ENCODE results near the gene KRT79. TPM values are rescaled to one million over a fixed set of nuclear protein-coding genes. Genes with fewer than 3 reads are reported as not detected.
A peak's percentile ranks its signal among the peaks of the same experiment; 100 is the strongest.
"Not testable (repeated sequence)": the region's sequence is repeated elsewhere in the genome, so short reads cannot be mapped to it uniquely, and the experiment has no call there.

KRT79 gene
- not detected for polyA plus RNA-seq (2013, experiment 1 of 4)
- not detected for polyA plus RNA-seq (2013, experiment 2 of 4)
- polyA plus RNA-seq (2013, experiment 3 of 4): not detected
- polyA plus RNA-seq (2013, experiment 4 of 4): not detected

- no peak within 1 kb of the TSS for H3K4me3 ChIP-seq (ENCODE audit: insufficient read depth, low read depth, low read length)
- WGBS, 2 experiments: 92% methylated on average over 22 of the region's 22 CpGs
- peaks cover 5% of the 10 kb centered on the region for H3K4me1 ChIP-seq (ENCODE audit: control insufficient read depth, insufficient read depth, low read length)
- H3K27ac ChIP-seq (ENCODE audit: insufficient read depth, low read depth, low read length, poor library complexity, severe bottlenecking): no peak within 1 kb of the TSS
- H3K27me3 ChIP-seq (ENCODE audit: control insufficient read depth, insufficient read depth, low read length, poor library complexity, severe bottlenecking): no peaks in the 10 kb centered on the region
- no peaks in the 10 kb centered on the region for H3K9me3 ChIP-seq (ENCODE audit: control insufficient read depth, low read length)
- H3K36me3 ChIP-seq (ENCODE audit: control insufficient read depth, insufficient read depth, low read length): no peaks in the 10 kb centered on the region
Measured at GRCh38 chr12:52833922-52834726, at the start of gene KRT79. KRT79 (minus strand) TSS chr12:52834311; CDS start chr12:52834260, 51 bp downstream.

GRCh38 chr12:52880499-52880898 lies 46.4 kb upstream of the KRT79 start:
- H3K4me1 ChIP-seq (ENCODE audit: control insufficient read depth, insufficient read depth, low read length): peaks cover 11% of the 10 kb centered on the region
- not testable (repeated sequence) for H3K27ac ChIP-seq (ENCODE audit: insufficient read depth, low read depth, low read length, poor library complexity, severe bottlenecking); H3K36me3 ChIP-seq (ENCODE audit: control insufficient read depth, insufficient read depth, low read length); H3K27me3 ChIP-seq (ENCODE audit: control insufficient read depth, insufficient read depth, low read length, poor library complexity, severe bottlenecking); H3K4me3 ChIP-seq (ENCODE audit: insufficient read depth, low read depth, low read length); H3K9me3 ChIP-seq (ENCODE audit: control insufficient read depth, low read length)
- 80 to 82% methylated on average over 8 of the region's 8 CpGs for WGBS, 2 experiments

GRCh38 chr12:52879394-52880351 lies 45.6 kb upstream of the KRT79 start:
- WGBS, 2 experiments: 10% methylated on average over 38 of the region's 38 CpGs
- Histone ChIP-seq H3K36me3 (ENCODE audit: control insufficient read depth, insufficient read depth, low read length) (no peaks in the 10 kb centered on the region), H3K27me3 (ENCODE audit: control insufficient read depth, insufficient read depth, low read length, poor library complexity, severe bottlenecking) (peaks cover 12% of the 10 kb centered on the region), H3K4me1 (ENCODE audit: control insufficient read depth, insufficient read depth, low read length) (peaks cover 15% of the 10 kb centered on the region), H3K27ac (ENCODE audit: insufficient read depth, low read depth, low read length, poor library complexity, severe bottlenecking) (no peak overlapping the region), H3K4me3 (ENCODE audit: insufficient read depth, low read depth, low read length) (peak overlapping the region; percentile 14), H3K9me3 (ENCODE audit: control insufficient read depth, low read length) (no peaks in the 10 kb centered on the region)

DNA sequence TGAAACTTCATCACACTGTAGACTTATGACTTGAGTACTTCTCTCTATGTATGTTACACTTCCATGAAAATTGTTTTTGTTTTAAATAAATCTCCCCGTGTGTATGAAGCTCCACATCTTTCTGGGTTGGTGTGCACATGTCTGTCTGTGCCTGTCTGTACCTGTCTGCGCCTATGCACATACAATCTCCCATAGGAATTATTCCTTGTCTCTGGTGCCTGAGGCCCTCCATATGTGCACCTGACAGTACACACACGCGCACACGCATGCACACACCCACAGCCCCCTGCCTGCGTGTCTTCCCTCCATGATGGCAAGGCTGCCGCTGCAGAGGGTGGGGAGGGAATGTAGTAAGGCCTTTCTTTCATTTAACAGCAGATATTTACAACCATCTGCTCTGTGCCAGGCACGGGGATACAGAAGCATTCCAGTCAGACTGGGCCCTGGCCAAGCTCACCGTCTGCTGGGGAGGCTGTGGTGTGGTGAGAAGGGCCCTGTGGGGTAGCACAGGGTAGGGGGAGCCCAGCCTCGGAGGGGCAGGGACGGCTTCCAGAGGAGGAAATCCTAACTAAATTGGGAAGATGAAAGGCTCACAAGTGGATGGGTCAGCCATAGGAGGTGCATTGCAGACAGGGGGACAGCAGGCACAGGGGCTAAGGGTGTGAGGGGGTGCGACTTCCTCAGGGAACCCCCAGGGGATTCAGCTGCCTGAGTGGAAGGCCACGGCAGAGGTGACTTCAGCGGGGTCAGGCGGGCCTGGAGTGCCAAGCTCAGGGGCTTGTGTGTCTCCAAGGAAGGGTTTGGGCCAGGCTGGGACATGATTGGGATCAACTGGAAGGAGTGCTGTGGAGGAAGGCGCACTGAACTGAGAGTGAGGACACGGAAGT lies 44.6 kb upstream of the KRT79 start:
- Histone ChIP-seq H3K27ac (ENCODE audit: insufficient read depth, low read depth, low read length, poor library complexity, severe bottlenecking) (no peak overlapping the region), H3K9me3 (ENCODE audit: control insufficient read depth, low read length) (no peaks in the 10 kb centered on the region), H3K27me3 (ENCODE audit: control insufficient read depth, insufficient read depth, low read length, poor library complexity, severe bottlenecking) (peaks cover 20% of the 10 kb centered on the region), H3K4me1 (ENCODE audit: control insufficient read depth, insufficient read depth, low read length) (peaks cover 21% of the 10 kb centered on the region), H3K36me3 (ENCODE audit: control insufficient read depth, insufficient read depth, low read length) (no peaks in the 10 kb centered on the region), H3K4me3 (ENCODE audit: insufficient read depth, low read depth, low read length) (no peak overlapping the region)
- 85% methylated on average over 17 of the region's 17 CpGs for WGBS, 2 experiments

DNA sequence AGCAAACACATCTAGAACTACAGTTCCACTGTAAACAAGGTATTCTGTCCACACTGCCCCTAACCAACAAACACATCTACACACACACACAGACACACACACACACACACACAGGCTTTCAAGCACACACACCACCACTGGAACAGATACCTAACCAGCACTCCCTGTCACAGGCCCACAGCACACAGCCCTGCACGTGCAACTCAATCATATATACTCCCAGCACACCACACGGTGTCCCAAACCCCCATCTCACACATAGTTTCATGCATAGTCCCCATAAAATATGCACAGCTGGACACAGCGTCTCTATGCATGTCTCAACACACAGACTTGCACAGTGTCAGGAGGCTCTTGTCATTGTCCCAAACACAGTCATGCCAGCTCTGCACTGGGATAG lies 43.1 kb upstream of the KRT79 start:
- H3K27me3 ChIP-seq (ENCODE audit: control insufficient read depth, insufficient read depth, low read length, poor library complexity, severe bottlenecking): peaks cover 31% of the 10 kb centered on the region
- no peaks in the 10 kb centered on the region for H3K9me3 ChIP-seq (ENCODE audit: control insufficient read depth, low read length)
- no peaks in the 10 kb centered on the region for H3K36me3 ChIP-seq (ENCODE audit: control insufficient read depth, insufficient read depth, low read length)
- H3K27ac ChIP-seq (ENCODE audit: insufficient read depth, low read depth, low read length, poor library complexity, severe bottlenecking): no peak overlapping the region
- H3K4me3 ChIP-seq (ENCODE audit: insufficient read depth, low read depth, low read length): no peak overlapping the region
- peaks cover 24% of the 10 kb centered on the region for H3K4me1 ChIP-seq (ENCODE audit: control insufficient read depth, insufficient read depth, low read length)
- 79 to 84% methylated on average over 3 of the region's 3 CpGs for WGBS, 2 experiments

GRCh38 chr12:52876372-52876771 lies 42.3 kb upstream of the KRT79 start:
- no peak overlapping the region for H3K4me3 ChIP-seq (ENCODE audit: insufficient read depth, low read depth, low read length)
- H3K27ac ChIP-seq (ENCODE audit: insufficient read depth, low read depth, low read length, poor library complexity, severe bottlenecking): no peak overlapping the region
- no peaks in the 10 kb centered on the region for H3K36me3 ChIP-seq (ENCODE audit: control insufficient read depth, insufficient read depth, low read length)
- peaks cover 31% of the 10 kb centered on the region for H3K27me3 ChIP-seq (ENCODE audit: control insufficient read depth, insufficient read depth, low read length, poor library complexity, severe bottlenecking)
- no peaks in the 10 kb centered on the region for H3K9me3 ChIP-seq (ENCODE audit: control insufficient read depth, low read length)
- 93 to 94% methylated on average over 7 of the region's 7 CpGs for WGBS, 2 experiments
- peaks cover 24% of the 10 kb centered on the region for H3K4me1 ChIP-seq (ENCODE audit: control insufficient read depth, insufficient read depth, low read length)

- Histone ChIP-seq H3K4me3 (ENCODE audit: insufficient read depth, low read depth, low read length) (peak overlapping the region; percentile 23), H3K27me3 (ENCODE audit: control insufficient read depth, insufficient read depth, low read length, poor library complexity, severe bottlenecking) (peaks cover 31% of the 10 kb centered on the region), H3K27ac (ENCODE audit: insufficient read depth, low read depth, low read length, poor library complexity, severe bottlenecking) (no peak overlapping the region), H3K36me3 (ENCODE audit: control insufficient read depth, insufficient read depth, low read length) (no peaks in the 10 kb centered on the region), H3K9me3 (ENCODE audit: control insufficient read depth, low read length) (no peaks in the 10 kb centered on the region), H3K4me1 (ENCODE audit: control insufficient read depth, insufficient read depth, low read length) (peaks cover 24% of the 10 kb centered on the region)
- WGBS, 2 experiments: 83 to 86% methylated on average over 10 of the region's 10 CpGs
Measured at GRCh38 chr12:52874573-52875435, 40.7 kb upstream of the KRT79 start.

- 6 to 7% methylated on average over 55 of the region's 55 CpGs for WGBS, 2 experiments
- peak overlapping the region; percentile 27 for H3K4me3 ChIP-seq (ENCODE audit: insufficient read depth, low read depth, low read length)
- peaks cover 20% of the 10 kb centered on the region for H3K4me1 ChIP-seq (ENCODE audit: control insufficient read depth, insufficient read depth, low read length)
- no peaks in the 10 kb centered on the region for H3K36me3 ChIP-seq (ENCODE audit: control insufficient read depth, insufficient read depth, low read length)
- H3K27ac ChIP-seq (ENCODE audit: insufficient read depth, low read depth, low read length, poor library complexity, severe bottlenecking): no peak overlapping the region
- H3K9me3 ChIP-seq (ENCODE audit: control insufficient read depth, low read length): no peaks in the 10 kb centered on the region
- peaks cover 29% of the 10 kb centered on the region for H3K27me3 ChIP-seq (ENCODE audit: control insufficient read depth, insufficient read depth, low read length, poor library complexity, severe bottlenecking)
Measured at GRCh38 chr12:52873832-52874572, 39.9 kb upstream of the KRT79 start.
